Measurements from ENCODE around the gene FBXL13.
"Not testable (repeated sequence)": the region's sequence is repeated elsewhere in the genome, so short reads cannot be mapped to it uniquely, and the experiment has no call there.

The FBXL13 gene

GRCh38 chr7:103078226-103078625 is 3.6 kb upstream of the FBXL13 start:
- DNase-seq = not testable (repeated sequence)

- DNase-seq = no peak
These were observed 2.7 kb upstream of the FBXL13 start for GRCh38 chr7:103077318-103077717.

DNA sequence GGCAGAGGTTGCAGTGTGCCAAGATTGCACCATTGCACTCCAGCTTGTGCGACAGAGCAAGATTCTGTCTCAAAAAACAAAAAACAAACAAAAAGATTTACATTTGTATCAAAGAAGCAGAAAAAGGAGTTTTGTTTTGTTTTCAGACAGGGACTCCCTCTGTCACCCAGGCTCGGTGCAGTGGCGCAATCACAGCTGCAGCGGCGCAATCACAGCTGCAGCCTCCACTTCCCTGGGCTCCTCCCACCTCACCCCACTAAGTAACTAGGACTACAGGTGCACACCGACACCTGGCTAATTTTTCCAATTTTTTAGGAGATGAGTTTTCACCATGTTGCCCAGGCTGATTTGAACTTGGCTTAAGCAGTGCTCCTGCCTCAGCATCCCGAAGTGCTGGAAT is 2.2 kb upstream of the FBXL13 start:
- DNase-seq = no peak

- peak; percentile 38 for DNase-seq
These were observed 832 bp upstream of the FBXL13 start for GRCh38 chr7:103075337-103075918.

- no peak for DNase-seq
These were observed 542 bp downstream of the FBXL13 start for GRCh38 chr7:103073989-103074518.

- no peak for DNase-seq
These were observed 3.6 kb downstream of the FBXL13 start for GRCh38 chr7:103071000-103071399.

GRCh38 chr7:103068414-103069403 is 5.9 kb downstream of the FBXL13 start:
- DNase-seq = no peak

- no peak for DNase-seq
These were observed 8.9 kb downstream of the FBXL13 start for GRCh38 chr7:103065667-103066066.

DNA sequence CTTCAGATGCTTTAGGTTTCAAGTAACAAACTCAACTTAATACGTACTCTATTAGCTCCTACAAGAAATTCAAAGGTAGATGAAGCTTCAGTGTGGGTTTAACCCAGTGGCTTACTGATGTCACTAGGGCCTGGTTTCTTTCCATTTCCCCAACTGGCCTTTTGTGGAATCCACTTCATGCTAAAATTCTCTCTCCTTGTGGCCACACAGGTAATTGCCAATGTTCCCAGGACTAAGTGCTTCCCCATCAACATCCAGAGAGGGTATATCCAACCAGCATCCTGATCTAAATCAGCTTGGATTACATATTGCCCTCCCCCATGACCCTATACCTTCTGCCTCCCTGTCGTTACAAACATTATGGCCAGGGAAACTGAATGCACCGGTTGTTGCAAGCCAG is 10.7 kb downstream of the FBXL13 start:
- DNase-seq = no peak

DNA sequence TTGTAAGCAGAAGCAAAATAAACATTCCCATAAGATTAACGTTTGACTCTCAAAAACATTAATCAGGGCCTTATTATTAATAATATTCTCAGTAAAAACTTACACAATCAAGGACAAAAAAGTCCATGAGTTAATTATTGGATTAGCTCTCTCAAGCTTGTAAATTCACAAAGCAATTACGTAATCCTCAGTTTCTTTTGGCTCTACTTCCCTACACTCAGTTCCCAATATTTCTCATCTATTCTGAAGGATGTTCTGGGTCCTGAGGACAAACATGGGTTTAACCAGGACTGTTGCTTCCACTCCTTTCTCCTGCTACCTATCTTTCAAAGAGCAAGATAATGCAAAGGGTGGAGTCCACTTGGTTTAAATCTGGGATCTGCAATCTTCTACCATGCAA is 15.1 kb downstream of the FBXL13 start:
- no peak for DNase-seq

- DNase-seq = no peak
These were observed 16.5 kb downstream of the FBXL13 start for GRCh38 chr7:103058122-103058521.

DNA sequence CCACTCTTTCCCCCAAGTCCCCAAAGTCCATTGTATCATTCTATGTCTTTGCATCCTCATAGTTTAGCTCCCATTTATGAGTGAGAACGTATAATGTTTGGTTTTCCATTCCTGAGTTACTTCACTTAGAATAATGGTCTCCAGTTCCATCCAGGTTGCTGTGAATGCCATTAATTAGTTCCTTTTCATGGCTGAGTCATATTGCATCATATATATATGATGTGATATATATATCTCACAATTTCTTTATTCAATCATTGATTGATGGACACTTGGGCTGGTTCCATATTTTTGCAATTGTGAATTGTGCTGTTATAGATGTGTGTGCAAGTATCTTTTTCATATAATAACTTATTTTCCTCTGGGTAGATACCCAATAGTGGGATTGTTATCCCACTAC is 18.6 kb downstream of the FBXL13 start:
- not testable (repeated sequence) for DNase-seq

GRCh38 chr7:103051519-103051918 is 23.1 kb downstream of the FBXL13 start:
- DNase-seq = no peak

DNA sequence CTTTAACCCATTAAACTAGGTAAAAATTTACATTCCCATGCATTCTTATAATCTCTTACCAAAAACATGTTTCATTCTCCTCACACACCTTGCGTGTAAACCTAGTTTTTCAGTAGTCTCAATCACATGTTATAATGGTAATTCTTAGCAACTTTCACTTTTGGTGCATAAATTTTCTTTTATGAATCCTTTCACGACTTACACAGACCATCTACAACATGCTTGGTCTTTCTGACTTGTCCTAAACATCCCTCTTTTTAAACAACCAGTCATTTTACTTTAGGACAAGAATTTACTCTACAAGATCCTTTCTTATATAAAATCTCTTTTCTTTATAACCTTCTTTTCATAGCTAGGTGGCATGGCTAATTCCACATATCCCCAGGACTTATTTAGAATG is 25.8 kb downstream of the FBXL13 start:
- no peak for DNase-seq

- DNase-seq = not testable (repeated sequence)
These were observed 32.8 kb downstream of the FBXL13 start for GRCh38 chr7:103041815-103042214.

DNA sequence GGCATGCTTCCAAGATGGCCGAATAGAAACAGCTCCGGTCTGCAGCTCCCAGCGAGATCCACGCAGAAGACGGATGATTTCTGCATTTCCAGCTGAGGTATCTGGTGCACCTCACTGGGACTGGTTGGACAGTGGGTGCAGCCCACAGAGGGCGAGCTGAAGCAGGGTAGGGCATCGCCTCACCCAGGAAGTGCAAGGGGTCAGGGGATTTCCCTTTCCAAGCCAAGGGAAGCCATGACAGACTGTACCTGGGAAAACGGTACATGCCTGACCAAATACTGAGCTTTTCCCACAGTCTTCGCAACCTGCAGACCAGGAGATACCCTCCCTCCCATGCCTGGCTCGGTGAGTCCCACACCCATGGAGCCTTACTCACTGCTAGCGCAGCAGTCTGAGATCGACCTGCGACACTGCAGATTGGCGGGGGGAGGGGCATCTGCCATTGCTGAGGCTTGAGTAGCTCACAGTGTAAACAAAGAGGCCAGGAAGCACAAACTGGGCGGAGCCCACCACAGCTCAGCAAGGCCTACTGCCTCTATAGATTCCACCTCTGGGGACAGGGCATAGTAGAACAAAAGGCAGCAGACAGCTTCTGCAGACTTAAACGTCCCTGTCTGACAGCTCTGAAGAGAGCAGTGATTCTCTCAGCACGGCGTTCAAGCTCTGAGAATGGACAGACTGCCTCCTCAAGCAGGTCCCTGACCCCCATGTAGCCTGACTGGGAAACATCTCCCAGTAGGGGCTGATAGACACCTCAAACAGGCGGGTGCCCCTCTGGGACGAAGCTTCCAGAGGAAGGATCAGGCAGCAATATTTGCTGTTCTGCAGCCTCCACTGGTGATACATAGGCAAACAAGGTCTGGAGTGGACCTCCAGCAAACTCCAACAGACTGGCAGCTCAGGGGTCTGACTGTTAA is 36.5 kb downstream of the FBXL13 start:
- not testable (repeated sequence) for DNase-seq

GRCh38 chr7:103037476-103037822 is 37.1 kb downstream of the FBXL13 start:
- DNase-seq = no peak

DNA sequence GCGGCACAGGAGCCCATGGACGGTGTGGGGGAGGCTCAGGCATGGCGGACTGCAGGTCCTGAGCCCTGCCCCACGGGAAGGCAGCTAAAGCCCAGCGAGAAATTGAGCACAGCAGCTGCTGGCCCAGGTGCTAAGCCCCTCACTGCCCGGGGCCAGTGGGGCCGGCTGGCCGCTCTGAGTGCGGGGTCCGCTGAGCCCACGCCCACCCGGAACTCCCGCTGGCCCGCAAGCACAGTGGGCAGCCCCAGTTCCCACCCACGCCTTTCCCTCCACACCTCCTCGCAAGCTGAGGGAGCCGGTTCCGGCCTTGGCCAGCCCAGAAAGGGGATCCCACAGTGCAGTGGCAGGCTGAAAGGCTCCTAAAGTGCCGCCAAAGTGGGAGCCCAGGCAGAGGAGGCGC is 40.3 kb downstream of the FBXL13 start:
- not testable (repeated sequence) for DNase-seq

- DNase-seq = no peak
These were observed 42.8 kb downstream of the FBXL13 start for GRCh38 chr7:103031781-103032180.

DNA sequence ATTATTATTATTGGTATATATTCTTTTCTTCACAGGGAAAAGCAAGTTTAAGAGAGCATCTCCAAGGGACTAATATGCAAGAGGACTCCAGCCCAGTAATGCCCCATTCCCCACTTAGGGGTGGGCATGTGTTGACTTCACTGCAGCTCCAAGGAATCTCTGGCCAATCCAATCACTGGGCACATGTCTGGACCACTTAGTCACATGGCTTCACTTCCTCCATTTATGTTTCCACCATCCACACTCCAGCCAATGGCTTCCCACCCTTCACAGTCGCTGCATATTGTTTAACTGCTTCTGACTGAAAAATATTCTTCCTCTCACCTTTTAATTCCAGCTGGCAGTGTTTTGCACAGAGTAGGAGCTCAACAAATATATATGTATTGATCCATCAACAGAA is 43.6 kb downstream of the FBXL13 start:
- DNase-seq = no peak

DNA sequence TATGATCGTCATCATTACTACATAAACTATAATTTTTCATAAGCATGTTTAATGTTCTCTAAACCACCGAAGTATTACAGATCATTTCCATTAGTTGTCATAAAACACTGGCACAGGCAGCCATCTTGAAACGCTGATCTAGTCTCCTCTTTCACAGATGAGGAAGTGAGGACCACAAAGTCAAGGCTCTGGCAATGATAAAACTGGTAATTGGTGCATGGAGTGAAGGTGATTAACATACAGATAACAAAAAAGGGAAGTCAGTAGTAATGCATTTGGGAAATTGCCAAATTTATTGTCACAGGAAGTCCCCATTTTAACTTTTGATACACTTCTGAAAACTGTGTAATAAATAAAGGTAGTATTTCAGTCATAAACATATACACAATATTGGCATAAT is 49.3 kb downstream of the FBXL13 start:
- DNase-seq = no peak

DNA sequence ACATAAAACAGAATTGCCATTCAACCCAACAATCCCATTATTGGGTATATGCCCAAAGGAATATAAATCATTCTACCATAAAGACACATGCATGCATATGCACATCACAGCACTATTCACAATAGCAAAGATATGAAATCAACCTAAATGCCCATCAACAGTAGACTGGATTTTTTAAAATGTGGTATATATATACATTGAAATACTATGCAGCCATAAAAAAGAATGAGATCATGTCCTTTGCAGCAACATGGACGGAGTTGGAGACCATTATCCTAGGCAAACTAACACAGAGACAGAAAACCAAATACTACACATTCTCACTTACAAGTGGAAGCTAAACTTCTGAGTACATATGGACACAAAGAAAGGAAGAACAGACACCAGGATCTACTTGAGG is 51.0 kb downstream of the FBXL13 start:
- not testable (repeated sequence) for DNase-seq

DNA sequence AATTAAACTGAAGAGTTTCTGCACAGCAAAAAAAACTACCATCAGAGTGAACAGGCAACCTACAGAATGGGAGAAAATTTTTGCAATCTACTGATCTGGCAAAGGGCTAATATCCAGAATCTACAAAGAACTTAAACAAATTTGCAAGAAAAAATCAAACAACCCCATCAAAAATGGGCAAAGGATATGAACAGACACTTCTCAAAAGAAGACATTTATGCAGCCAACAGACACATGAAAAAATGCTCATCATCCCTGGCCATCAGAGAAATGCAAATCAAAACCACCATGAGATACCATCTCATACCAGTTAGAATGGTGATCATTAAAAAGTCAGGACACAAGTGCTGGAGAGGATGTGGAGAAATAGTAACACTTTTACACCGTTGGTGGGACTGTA is 53.1 kb downstream of the FBXL13 start:
- not testable (repeated sequence) for DNase-seq
